Subcutaneous adipose tissue (tissue), 4 donors: ENCODE results near the gene ATG14. TPM values are rescaled to one million over a fixed set of nuclear protein-coding genes. Genes with fewer than 3 reads are reported as not detected.

Source experiments
- total RNA-seq, 4 donors: library from RNA; depleted of rRNA; stranded (reverse); fragments of >200 nt; gene quantifications; one replicate each; pipeline ENCODE4 v1.1.0, GENCODE V29; 2016
- TF ChIP-seq, protein P1 (sequence below): fragments of 450-650 bp; IDR thresholded peaks from one replicate; pipeline ENCODE4 v1.5.1; 2016; ENCODE audit warnings: low read depth, mild to moderate bottlenecking, control low read depth, antibody characterized with exemption, moderate library complexity

ATG14 gene
- total RNA-seq, 4 donors from 2014 or later = 15.0 to 24.3 (median 19.7) TPM

DNA sequence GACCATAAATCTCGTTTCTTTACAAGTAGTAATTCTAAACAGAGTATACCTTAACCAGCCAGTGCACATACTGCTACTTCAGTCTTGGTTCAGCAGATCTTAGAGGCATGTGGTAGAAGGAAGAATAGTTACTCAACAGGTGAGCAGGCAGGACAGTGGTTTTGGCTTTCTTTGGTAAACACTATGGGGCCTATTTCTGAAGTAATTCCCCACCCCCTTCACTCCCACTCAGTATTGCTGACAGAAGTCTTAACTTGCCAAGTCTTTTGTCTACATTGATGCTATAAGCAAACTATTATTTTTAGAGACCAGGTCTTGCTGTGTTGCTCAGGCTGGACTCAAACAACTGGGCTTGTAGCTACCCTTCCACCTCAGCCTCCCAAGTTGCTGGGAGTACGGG lies 71.9 kb downstream of the ATG14 start:
- TF ChIP-seq, protein P1, sequence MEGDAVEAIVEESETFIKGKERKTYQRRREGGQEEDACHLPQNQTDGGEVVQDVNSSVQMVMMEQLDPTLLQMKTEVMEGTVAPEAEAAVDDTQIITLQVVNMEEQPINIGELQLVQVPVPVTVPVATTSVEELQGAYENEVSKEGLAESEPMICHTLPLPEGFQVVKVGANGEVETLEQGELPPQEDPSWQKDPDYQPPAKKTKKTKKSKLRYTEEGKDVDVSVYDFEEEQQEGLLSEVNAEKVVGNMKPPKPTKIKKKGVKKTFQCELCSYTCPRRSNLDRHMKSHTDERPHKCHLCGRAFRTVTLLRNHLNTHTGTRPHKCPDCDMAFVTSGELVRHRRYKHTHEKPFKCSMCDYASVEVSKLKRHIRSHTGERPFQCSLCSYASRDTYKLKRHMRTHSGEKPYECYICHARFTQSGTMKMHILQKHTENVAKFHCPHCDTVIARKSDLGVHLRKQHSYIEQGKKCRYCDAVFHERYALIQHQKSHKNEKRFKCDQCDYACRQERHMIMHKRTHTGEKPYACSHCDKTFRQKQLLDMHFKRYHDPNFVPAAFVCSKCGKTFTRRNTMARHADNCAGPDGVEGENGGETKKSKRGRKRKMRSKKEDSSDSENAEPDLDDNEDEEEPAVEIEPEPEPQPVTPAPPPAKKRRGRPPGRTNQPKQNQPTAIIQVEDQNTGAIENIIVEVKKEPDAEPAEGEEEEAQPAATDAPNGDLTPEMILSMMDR = no peak

DNA sequence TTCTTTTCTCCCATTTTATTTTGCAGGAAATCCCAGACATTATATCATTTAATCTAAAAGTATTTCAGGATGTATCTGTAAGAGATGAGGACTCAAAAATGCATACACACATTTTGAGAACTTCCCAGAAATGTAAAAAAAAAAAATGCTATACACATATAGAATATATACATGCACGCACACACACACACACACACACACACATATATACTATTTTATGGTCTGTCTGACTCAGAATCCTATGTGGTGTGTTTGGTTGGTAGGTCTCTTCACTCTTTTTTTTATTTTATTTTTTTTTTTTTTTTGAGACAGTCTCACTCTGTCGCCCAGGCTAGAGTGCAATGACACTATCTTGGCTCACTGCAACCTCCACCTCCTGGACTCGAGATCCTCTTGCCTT lies 74.9 kb downstream of the ATG14 start:
- TF ChIP-seq, protein P1 = no peak

DNA sequence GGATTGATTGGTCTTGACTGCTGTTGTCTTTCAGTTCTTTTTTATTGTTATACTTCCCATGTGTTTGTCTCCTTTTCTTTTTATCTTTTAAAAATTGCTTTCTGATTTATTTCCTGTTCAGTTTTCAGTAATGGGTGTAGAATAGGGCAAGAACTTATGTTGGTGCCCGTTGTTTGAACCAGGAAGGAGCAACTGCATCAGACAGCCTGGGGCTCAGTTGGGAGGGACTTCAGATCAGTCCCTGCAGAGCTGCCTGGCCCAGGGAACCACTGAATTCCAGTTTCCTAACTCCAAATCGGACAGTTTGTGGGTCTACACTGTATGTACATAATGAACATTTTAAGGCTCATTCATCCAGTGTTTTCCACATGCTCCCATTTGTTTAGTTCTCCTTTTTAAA lies 75.5 kb downstream of the ATG14 start:
- TF ChIP-seq, protein P1 = no peak

DNA sequence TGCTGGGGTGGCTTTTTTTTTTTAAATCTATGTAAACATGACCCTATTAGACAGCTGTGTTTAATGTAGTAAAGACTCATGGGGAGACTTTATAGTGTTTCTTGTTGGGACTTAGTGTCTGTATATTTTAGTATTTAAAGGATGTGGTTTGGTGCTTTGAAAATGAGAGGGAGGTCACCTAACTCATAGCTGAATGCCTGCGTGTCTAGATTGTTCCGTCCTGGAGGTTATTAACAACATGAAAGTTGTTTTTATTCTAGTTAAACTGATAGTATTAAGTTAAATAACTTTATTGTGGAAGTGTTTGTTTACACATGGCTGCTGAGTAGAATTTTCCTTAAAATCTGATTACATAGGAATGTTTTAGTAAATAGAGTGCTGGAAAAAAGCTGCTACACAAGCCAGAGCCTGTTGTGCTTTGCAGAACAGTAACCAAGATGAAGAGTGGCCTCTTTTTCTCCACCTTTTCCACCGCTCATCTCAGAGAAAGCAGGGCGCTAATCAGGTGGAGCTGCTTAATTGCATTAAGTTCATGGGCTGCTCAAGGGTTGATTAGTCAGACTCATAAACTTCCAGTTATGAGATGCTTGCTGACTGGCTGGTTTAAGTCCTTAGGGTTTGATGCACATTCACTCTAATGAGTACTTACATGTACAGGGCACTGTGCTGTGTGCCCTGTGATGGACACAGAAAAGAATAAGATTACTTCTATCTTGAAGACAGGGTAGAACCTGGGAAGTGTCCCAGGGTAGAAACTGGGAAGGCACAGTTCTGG lies 77.7 kb downstream of the ATG14 start:
- TF ChIP-seq, protein P1 = no peak

DNA sequence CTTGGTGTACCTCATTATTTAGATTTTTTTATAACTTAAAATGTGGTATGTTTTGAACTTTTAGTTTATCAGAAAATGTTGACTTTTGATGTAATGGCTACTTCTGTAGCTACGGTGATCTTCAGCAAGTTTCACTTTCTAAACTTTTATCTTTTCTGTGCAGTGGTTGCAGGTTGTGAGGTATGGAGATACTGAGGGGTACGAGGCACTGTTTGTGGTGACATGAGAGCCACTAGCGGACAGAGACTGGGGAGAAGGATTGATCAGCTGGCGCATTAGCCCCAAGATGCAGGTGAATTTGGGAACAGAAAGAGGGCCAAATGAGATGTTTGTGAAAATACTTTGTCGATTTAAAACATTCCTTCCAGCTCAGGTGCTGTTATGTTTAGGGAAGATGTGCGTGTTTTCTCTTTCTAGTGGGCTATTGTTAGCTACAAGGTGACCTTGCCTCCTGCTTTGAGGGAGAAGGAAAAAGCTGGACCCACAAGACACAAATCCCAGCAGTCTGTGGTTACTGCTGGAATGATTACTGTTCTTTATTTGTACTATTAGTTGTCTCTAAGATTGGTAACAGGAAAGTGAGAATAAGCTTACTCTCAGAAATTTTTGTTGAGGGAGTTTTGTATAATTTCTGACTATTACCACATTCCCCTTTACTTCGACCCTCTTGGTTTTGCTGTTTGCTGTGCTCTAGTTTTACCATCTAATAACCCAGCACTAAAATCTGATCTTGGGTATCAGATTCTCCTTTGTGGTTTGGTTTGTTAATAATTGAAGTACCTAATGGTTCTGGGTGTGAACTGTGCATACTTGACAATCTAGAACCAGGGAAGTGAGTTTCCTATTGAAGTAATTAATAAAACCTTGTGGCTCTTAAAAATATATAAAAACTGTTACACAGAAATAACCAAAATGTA lies 78.7 kb downstream of the ATG14 start:
- TF ChIP-seq, protein P1 = no peak

DNA sequence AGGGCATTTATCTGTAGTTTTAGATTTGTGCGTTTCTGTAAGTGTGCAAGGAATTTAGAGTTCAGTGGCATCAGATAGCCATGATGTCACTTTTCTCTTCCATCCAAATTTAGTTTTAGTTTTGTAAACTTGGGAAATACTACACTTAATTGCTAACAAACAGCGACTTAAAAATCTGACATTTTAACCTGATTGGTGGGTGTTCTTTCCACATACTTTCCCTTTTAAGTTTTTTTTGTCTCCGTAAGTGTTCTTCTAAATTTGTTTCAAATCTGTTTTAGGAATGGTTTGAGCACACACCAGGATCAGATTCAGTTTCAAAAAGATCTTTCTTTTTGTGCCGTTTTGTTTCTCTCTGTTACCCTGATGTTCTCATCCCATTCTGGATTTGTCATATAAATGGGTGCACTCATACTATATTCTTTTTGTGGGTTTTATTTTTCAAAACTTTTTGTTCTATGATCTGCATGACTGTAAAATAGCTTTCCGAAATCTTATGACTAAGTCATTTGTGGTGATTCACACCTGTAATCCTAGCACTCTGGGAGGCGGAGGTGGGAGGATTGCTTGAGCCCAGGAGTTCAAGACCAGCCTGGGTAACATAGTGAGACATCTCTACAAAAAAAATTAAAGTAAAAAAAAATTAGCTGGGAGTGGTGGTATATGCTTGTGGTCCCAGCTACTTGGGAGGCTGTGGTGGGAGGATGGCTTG lies 81.5 kb downstream of the ATG14 start:
- TF ChIP-seq, protein P1 = no peak
